HepG2 (cell line): ENCODE results near the gene ZNF513. TPM values are rescaled to one million over a fixed set of nuclear protein-coding genes. Genes with fewer than 3 reads are reported as not detected.

ENCODE experiments used
- ATAC-seq: fragments of 200-7000 bp; cut with Tn5 transposase; 3 replicates; pipeline ENCODE4 v1.9.1; 2020; ENCODE audit warnings: mild to moderate bottlenecking, moderate library complexity
- BruUV-seq: library from RNA; stranded (reverse); fragments of 400-500 nt; replicated peaks from 2 replicates; lab custom pipeline; 2021; lab: Mats Ljungman, UMichigan
- CTCF ChIA-PET: fragments of 300-600 bp; formaldehyde crosslinking; extraction: SDS; loops from one replicate; lab custom pipeline; 2021; ENCODE audit warnings: low total read pairs, inconsistent platforms, low intra/inter-chr PET ratio; lab: Yijun Ruan, JAX
- POLR2A ChIA-PET: fragments of 350-600 bp; sonication (Branson Sonifier 250); formaldehyde crosslinking; loops from one replicate; lab custom pipeline; 2020; ENCODE audit warnings: antibody characterized with exemption, inconsistent platforms; lab: Yijun Ruan, JAX
- DNase-seq: peaks from one replicate; pipeline ENCODE4 v3.0.0-alpha.2; 2015; ENCODE audit warnings: low spot score
- FAIRE-seq: peaks from 3 replicates; lab custom pipeline; 2011; peaks lifted over from hg19 to GRCh38; lab: Jason Lieb, UNC
- H2AFZ ChIP-seq: one replicate; pipeline ENCODE4 v1.6.1; 2011; ENCODE audit warnings: low read length, inconsistent platforms
- H3K27ac ChIP-seq: fragments of 300-600 bp; 3 replicates; pipeline ENCODE4 v1.8.0; 2011; ENCODE audit warnings: mixed run types, mild to moderate bottlenecking, mixed read lengths, low read length, inconsistent platforms; ENCODE audit not compliant: insufficient read depth; ENCODE audit errors: extremely low read length
- H3K27me3 ChIP-seq, 2 experiments: fragments of 200-600 bp in 1 of 2; 2 replicates in 1 of 2; 3 replicates in 1 of 2; pipeline versions ENCODE4 v1.6.0 to v1.8.0; 2011; ENCODE audit warnings: low read length in 2 of 2, mild to moderate bottlenecking in 2 of 2, moderate library complexity in 2 of 2, inconsistent platforms in 1 of 2; ENCODE audit not compliant: insufficient read depth in 2 of 2, control insufficient read depth in 1 of 2
- H3K36me3 ChIP-seq, 2 experiments: fragments of 200-600 bp in 1 of 2; replicated peaks in 1 of 2; 2 replicates in 1 of 2; 3 replicates in 1 of 2; pipeline versions ENCODE4 v1.5.1 to v1.8.0; 2011; ENCODE audit warnings: low read length in 2 of 2, inconsistent platforms in 1 of 2; ENCODE audit not compliant: insufficient read depth in 2 of 2, control insufficient read depth in 1 of 2
- H3K4me1 ChIP-seq: 2 replicates; pipeline ENCODE4 v1.5.1; 2012; ENCODE audit warnings: low read length, inconsistent platforms; ENCODE audit not compliant: insufficient read depth
- H3K4me2 ChIP-seq: 2 replicates; pipeline ENCODE4 v1.6.0; 2011; ENCODE audit warnings: low read depth, low read length, inconsistent platforms
- H3K4me3 ChIP-seq, 3 experiments: fragments of 200-600 bp in 1 of 3; sonication (generic), shearing (Covaris generic) in 1 of 3; replicated peaks in 1 of 3; 2 replicates each; pipeline ENCODE4 v1.5.1; 2011 to 2016; ENCODE audit warnings: low read length in 3 of 3, inconsistent platforms in 2 of 3, low read depth in 2 of 3, mild to moderate bottlenecking in 2 of 3, control low read depth in 1 of 3, mixed read lengths in 1 of 3; ENCODE audit not compliant: insufficient read depth in 1 of 3
- H3K79me2 ChIP-seq: one replicate; pipeline ENCODE4 v1.6.1; 2011; ENCODE audit warnings: low read length, inconsistent platforms; ENCODE audit not compliant: insufficient read depth
- H3K9ac ChIP-seq: 2 replicates; pipeline ENCODE4 v1.6.0; 2011; ENCODE audit warnings: mild to moderate bottlenecking, low read depth, low read length, inconsistent platforms; ENCODE audit not compliant: insufficient read depth
- H3K9me3 ChIP-seq: 2 replicates; pipeline ENCODE4 v1.5.1; 2012; ENCODE audit warnings: mild to moderate bottlenecking, low read length
- H4K20me1 ChIP-seq: 2 replicates; pipeline ENCODE4 v1.6.0; 2011; ENCODE audit warnings: inconsistent platforms, mild to moderate bottlenecking, low read length, moderate library complexity; ENCODE audit not compliant: insufficient read depth
- ARID4A ChIP-seq: sonication (generic); formaldehyde crosslinking; IDR thresholded peaks from 2 replicates; pipeline ENCODE4 v1.5.0; 2020; ENCODE audit warnings: mild to moderate bottlenecking, missing genetic modification reagents, borderline replicate concordance
- CSRNP1 ChIP-seq: sonication (generic); formaldehyde crosslinking; IDR thresholded peaks from 2 replicates; pipeline ENCODE4 v1.8.1; 2023; ENCODE audit warnings: mild to moderate bottlenecking, missing genetic modification reagents
- JUND ChIP-seq: sonication (generic); formaldehyde crosslinking; IDR thresholded peaks from 2 replicates; pipeline ENCODE4 v1.8.0; 2022; ENCODE audit warnings: mild to moderate bottlenecking, missing genetic modification reagents
- MEF2D ChIP-seq: sonication (generic); formaldehyde crosslinking; IDR thresholded peaks from 2 replicates; pipeline ENCODE4 v1.5.1; 2020; ENCODE audit warnings: mild to moderate bottlenecking, missing genetic modification reagents
- NCOR1 ChIP-seq: fragments of 200-600 bp; sonication (generic); IDR thresholded peaks from 2 replicates; pipeline ENCODE4 v1.7.0; 2017; ENCODE audit warnings: antibody characterized with exemption, low read length, borderline replicate concordance
- PLRG1 ChIP-seq: fragments of 450-650 bp; conservative IDR thresholded peaks from 2 replicates; pipeline ENCODE4 v1.6.1; 2016
- POGZ ChIP-seq: sonication (generic); formaldehyde crosslinking; IDR thresholded peaks from 2 replicates; pipeline ENCODE4 v1.4.0; 2020; ENCODE audit warnings: mild to moderate bottlenecking, missing genetic modification reagents
- TARDBP ChIP-seq: sonication (generic); formaldehyde crosslinking; IDR thresholded peaks from 2 replicates; pipeline ENCODE4 v1.8.0; 2022; ENCODE audit warnings: mild to moderate bottlenecking, missing genetic modification reagents
- TRIM24 ChIP-seq: sonication (generic); formaldehyde crosslinking; IDR thresholded peaks from 2 replicates; pipeline ENCODE4 v1.8.0; 2022; ENCODE audit warnings: mild to moderate bottlenecking, missing genetic modification reagents
- ZBTB10 ChIP-seq: sonication (generic); formaldehyde crosslinking; IDR thresholded peaks from 2 replicates; pipeline ENCODE4 v1.4.0; 2020; ENCODE audit warnings: missing genetic modification reagents, borderline replicate concordance
- ZBTB37 ChIP-seq: sonication (generic); formaldehyde crosslinking; IDR thresholded peaks from 2 replicates; pipeline ENCODE4 v1.4.0; 2020; ENCODE audit warnings: mild to moderate bottlenecking, missing genetic modification reagents
- ZNF672 ChIP-seq: sonication (generic); formaldehyde crosslinking; IDR thresholded peaks from 2 replicates; pipeline ENCODE4 v1.8.1; 2022; ENCODE audit warnings: missing genetic modification reagents
- WGBS: methylation state at CpG from one replicate; pipeline ENCODE4 v1.1.6; 2017; ENCODE audit warnings: low lambda C conversion rate; 5-methylcytosine and 5-hydroxymethylcytosine counted together
- in situ Hi-C: cut with HindIII; loops from 2 replicates; pipeline ENCODE4 v1.10.0; 2017; ENCODE audit warnings: low pct_unique_long_range_greater_than_20kb; ENCODE audit not compliant: extremely low pct_ligation_motif_present
- intact Hi-C: fragments of 100-400 bp; cut with micrococcal nuclease; formaldehyde crosslinking; loops from one replicate; pipeline ENCODE4 v1.10.0; 2022; ENCODE audit not compliant: unreplicated experiment
- polyA plus RNA-seq, 8 experiments: library from polyadenylated mRNA; depleted of rRNA in 3 of 8; stranded (reverse) in 7 of 8; unstranded in 1 of 8; fragments of >200 nt; fragmentation: Illumina TruSeq in 4 of 8; extraction: Trizol in 4 of 8; gene quantifications; 2 replicates each; pipeline versions ENCODE4 v1.2.1 to v1.2.3, GENCODE V29; 2011 to 2016; ENCODE audit warnings: low read depth in 4 of 8, missing spikeins in 1 of 8, mixed read lengths in 1 of 8; ENCODE audit not compliant: insufficient read depth in 1 of 8
- total RNA-seq, 5 experiments: library from RNA; depleted of rRNA; stranded (reverse); fragments of >200 nt; fragmentation: Illumina TruSeq; extraction: Trizol; gene quantifications; 2 replicates each; pipeline ENCODE4 v1.2.3, GENCODE V29; 2016; ENCODE audit warnings: low read depth in 1 of 5

Gene ZNF513
- total and polyA plus RNA-seq, 2 of the 13 experiments (the other 11 are each of a cell fraction or from before 2014, with no cell fraction given): 4.9 to 6.3 TPM

- no peaks in the 10 kb centered on the region; a peak in 1 of 5 replicates for H3K27me3 ChIP-seq
- H3K9ac ChIP-seq: peak overlapping the region; percentile 42
- 5% methylated on average over 9 of the region's 9 CpGs for WGBS
- BruUV-seq: no TSS peak
- in situ Hi-C loops (no loop called here), intact Hi-C loops (no loop called here)
- peak overlapping the region; percentile 77 for H3K4me2 ChIP-seq
- no peak for ATAC-seq
- ChIA-PET POLR2A (interaction anchor here (0.8 kb wide), 1 partner anchor 16 kb away, joined by 3 read pairs; the partner anchor contains the start of gene NRBP1), CTCF (no interaction called here)
- no peak for FAIRE-seq
- 0 out of 2 replicates have a peak, but pooled peaks cover 6% of the 10 kb centered on the region for H4K20me1 ChIP-seq
- H3K36me3 ChIP-seq: no peaks in the 10 kb centered on the region
- no peaks in the 10 kb centered on the region for H3K9me3 ChIP-seq
- H3K79me2 ChIP-seq: peaks cover 16% of the 10 kb centered on the region
- peaks cover 49% of the 10 kb centered on the region for H3K4me1 ChIP-seq
- peak overlapping the region; percentile 67 for H2AFZ ChIP-seq
- H3K27ac ChIP-seq: peak overlapping the region; percentile 75
- peak overlapping the region in 2 of 3 experiments; percentile 38 to 52; a peak in 5 of 6 replicates for H3K4me3 ChIP-seq
- peak; percentile 71 for DNase-seq
- TF ChIP-seq JUND (CRISPR knock-in tag): no peak
- no peak; the same call in 1 of the 2 replicates for TF ChIP-seq MEF2D
- TF ChIP-seq ZBTB10 (CRISPR knock-in tag): no peak
- no peak for TF ChIP-seq ZBTB37 (CRISPR knock-in tag)
- no peak for TF ChIP-seq ARID4A
- no peak for TF ChIP-seq PLRG1
- TF ChIP-seq POGZ (CRISPR knock-in tag): peak; percentile 13; the same call in 1 of the 2 replicates
- no peak for TF ChIP-seq TRIM24 (CRISPR knock-in tag)
- peak; percentile 82 for TF ChIP-seq NCOR1
- no peak for TF ChIP-seq ZNF672 (CRISPR knock-in tag)
- TF ChIP-seq TARDBP (CRISPR knock-in tag): no peak
- TF ChIP-seq CSRNP1 (CRISPR knock-in tag): no peak
Observed at GRCh38 chr2:27412419-27413152, 32.1 kb upstream of the ZNF513 start.
